GM18526 (cell line): ENCODE measurements around the gene OGFOD2.

ENCODE experiments used
- POLR2A ChIP-seq: IDR thresholded peaks from 3 replicates; pipeline ENCODE4 v1.6.1; 2011; ENCODE audit not compliant: insufficient read length; ENCODE audit errors: extremely low read depth

OGFOD2 gene

GRCh38 chr12:123019841-123020138 lies 44.7 kb downstream of the OGFOD2 start:
- no peak for TF ChIP-seq POLR2A

DNA sequence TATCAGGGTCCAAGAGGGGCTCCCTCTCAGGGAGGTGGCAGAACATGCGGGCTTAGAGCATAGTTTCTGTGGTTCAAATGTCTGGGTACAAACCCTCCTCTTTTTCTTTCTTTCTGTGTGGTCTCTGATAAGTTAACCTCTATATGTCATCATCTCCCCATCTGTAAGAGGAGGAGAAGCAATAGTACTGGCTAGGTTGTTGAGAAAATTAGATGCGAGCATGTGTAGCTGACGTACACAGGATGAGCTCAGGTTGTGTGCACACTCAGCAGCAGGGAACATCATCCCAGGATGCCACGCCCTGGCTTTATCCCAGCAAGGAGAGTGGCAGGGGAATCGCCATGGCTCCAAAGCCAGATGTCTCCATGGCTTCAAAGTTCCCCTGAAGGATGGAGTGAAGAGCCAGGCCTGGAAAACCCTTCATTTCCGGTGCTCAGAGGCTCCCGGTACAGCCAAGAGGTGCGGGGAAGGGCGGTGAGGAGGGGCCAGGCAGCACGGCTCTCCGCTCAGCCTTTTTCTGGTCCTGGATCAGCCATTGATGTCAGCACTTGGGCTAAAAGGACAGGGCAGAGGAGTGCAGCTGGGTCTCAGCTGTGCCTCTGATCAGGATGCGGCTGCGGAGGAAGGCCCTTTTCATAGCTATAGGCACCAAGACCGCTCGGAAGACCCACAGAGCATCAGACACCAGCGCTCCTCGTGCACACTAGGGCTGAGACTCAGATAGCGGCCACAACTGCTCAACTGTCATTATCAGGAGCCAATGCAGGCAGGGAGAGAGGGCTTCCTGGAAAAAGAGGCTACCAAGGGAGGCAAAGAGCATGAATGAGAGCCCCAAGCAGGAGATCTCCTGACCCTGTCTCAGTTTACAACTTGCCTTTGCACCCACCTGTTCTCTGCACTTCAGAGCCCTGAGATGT lies 46.9 kb downstream of the OGFOD2 start:
- TF ChIP-seq POLR2A = no peak

DNA sequence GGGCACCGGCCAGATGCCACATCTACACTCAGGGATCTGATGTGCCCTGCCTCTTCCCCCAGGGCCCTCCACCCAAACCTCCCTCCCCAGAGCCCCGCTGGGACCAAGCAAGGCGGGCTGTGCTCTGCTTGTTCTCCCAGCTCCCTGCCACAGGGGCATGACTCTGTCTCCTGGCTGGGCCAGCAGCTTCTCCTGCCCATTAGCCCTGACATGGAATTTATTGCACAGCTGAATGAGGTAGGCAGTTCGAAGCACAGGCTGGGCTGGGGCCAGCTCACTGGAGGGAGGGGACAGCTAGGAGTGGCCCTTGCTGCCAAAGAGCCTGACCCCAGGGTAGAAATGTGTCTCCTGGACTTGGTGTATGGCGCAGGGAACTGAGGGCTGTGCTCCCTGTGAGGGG lies 47.8 kb downstream of the OGFOD2 start:
- no peak for TF ChIP-seq POLR2A

- no peak for TF ChIP-seq POLR2A
Observed at GRCh38 chr12:123024819-123025391, 49.9 kb downstream of the OGFOD2 start.

DNA sequence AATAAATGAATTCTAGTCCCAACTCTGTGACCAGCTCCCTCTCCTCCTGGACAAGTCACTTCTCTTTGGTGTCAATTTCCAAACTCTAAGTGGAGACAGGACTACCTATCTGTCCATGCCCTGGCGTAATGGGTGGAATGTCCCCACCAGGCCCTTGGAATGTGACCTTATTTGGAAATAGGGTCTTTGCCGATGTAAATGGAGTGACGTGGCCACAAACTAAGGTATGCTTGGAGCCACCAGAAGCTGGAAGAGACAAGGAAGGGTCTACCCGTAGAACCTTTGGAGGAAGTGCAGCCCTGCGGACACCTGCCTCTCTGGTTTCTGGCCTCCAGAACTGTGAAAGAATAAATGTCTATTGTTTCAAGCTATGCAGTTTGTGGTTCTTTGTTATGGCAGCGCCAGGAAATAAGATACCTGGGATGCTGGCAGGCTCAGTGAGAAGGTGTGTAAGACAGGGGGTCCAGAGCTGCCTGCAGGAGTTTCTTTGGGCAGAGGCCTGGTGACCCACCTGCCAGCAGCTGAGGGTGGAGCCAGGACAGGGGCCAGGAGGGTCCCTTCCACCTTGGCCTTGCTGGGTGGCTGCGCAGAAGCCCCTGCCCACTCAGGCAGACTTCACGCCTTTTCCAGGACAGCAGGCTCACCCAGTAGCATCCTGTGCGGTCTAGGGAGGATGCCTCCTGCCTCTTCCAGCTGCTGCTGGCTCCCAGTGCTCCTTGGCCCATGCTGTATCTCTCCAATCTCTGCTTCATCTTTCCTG lies 51.2 kb downstream of the OGFOD2 start:
- no peak for TF ChIP-seq POLR2A

DNA sequence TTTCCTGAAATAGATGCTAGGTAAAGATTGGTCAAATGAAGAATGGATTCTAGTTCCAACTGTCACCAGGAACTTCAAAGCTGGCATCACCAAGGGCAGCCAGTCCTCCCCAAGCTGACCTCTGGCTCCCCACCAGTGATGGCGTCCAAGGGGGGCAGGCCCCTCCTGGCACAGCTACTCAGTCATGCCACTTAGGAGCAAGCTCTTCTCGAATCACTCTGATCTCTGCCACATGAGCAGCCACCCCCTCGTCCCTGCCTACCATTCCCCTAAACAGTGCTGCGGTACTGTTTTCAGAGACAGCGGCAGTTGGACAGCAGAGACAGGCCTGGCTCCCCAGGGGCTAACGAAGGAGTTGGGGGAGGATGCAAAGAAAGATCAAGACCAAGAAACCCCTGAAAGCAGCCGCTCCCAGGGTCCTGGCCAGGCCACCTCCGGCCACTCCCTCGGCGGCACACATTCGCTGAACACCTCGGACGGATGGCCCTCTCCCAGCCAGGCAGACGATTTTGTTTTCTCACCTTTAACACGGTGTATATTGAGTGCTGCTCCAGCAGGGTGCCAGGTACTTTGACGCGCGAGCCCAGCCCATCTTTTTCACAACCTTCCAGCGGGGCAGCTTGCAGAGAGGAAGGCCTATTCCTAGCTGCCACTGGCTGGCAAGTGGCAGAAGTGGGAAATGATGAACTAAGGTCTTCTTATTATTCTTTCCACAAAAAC lies 52.8 kb downstream of the OGFOD2 start:
- TF ChIP-seq POLR2A = no peak

GRCh38 chr12:123028475-123028874 lies 53.4 kb downstream of the OGFOD2 start:
- TF ChIP-seq POLR2A = no peak

- TF ChIP-seq POLR2A = no peak
Observed at GRCh38 chr12:123029550-123029949, 54.5 kb downstream of the OGFOD2 start.
